HEK293T (cell line): ENCODE measurements around the gene MYBPH.

Source experiments
- CTCF ChIA-PET: fragments of 350-600 bp; formaldehyde crosslinking; extraction: SDS; loops from one replicate; lab custom pipeline; 2021; ENCODE audit warnings: antibody characterized with exemption, inconsistent platforms; lab: Yijun Ruan, JAX
- POLR2A ChIA-PET: fragments of 350-600 bp; formaldehyde crosslinking; extraction: SDS; loops from one replicate; lab custom pipeline; 2020; ENCODE audit warnings: antibody characterized with exemption, inconsistent platforms; lab: Yijun Ruan, JAX
- DNase-seq: peaks from one replicate; pipeline ENCODE4 v3.0.0; 2012; ENCODE audit warnings: mixed read lengths; ENCODE audit errors: extremely low spot score
- ARNT ChIP-seq: fragments of 450-650 bp; IDR thresholded peaks from 2 replicates; pipeline ENCODE4 v1.6.1; 2017; ENCODE audit warnings: mild to moderate bottlenecking
- BHLHE40 ChIP-seq: fragments of 450-650 bp; IDR thresholded peaks from 2 replicates; pipeline ENCODE4 v1.6.1; 2016; ENCODE audit warnings: mild to moderate bottlenecking, moderate library complexity, borderline replicate concordance
- CTBP1 ChIP-seq: fragments of 450-650 bp; IDR thresholded peaks from 2 replicates; pipeline ENCODE4 v1.6.1; 2016; ENCODE audit warnings: borderline replicate concordance
- ELF4 ChIP-seq: fragments of 450-650 bp; IDR thresholded peaks from 2 replicates; pipeline ENCODE4 v1.6.1; 2017; ENCODE audit warnings: antibody characterized with exemption
- FOXA1 ChIP-seq: fragments of 450-650 bp; IDR thresholded peaks from 2 replicates; pipeline ENCODE4 v1.6.1; 2016; ENCODE audit warnings: mild to moderate bottlenecking
- FOXK2 ChIP-seq: fragments of 450-650 bp; IDR thresholded peaks from 2 replicates; pipeline ENCODE4 v1.6.1; 2016; ENCODE audit warnings: mild to moderate bottlenecking
- FOXM1 ChIP-seq: fragments of 450-650 bp; IDR thresholded peaks from 2 replicates; pipeline ENCODE4 v1.6.1; 2017; ENCODE audit warnings: mild to moderate bottlenecking, borderline replicate concordance
- HDGF ChIP-seq: fragments of 450-650 bp; IDR thresholded peaks from 2 replicates; pipeline ENCODE4 v1.6.1; 2017; ENCODE audit warnings: antibody characterized with exemption, borderline replicate concordance
- L3MBTL2 ChIP-seq: fragments of 450-650 bp; conservative IDR thresholded peaks from 2 replicates; pipeline ENCODE4 v1.6.1; 2016; ENCODE audit warnings: mild to moderate bottlenecking
- LEF1 ChIP-seq: fragments of 450-650 bp; IDR thresholded peaks from 2 replicates; pipeline ENCODE4 v1.6.1; 2017; ENCODE audit warnings: mild to moderate bottlenecking, borderline replicate concordance
- NFRKB ChIP-seq: fragments of 450-650 bp; IDR thresholded peaks from 2 replicates; pipeline ENCODE4 v1.6.1; 2016; ENCODE audit warnings: mild to moderate bottlenecking, moderate library complexity
- PKNOX1 ChIP-seq: fragments of 450-650 bp; IDR thresholded peaks from 2 replicates; pipeline ENCODE4 v1.6.1; 2016
- SP1 ChIP-seq: fragments of 450-650 bp; IDR thresholded peaks from 2 replicates; pipeline ENCODE4 v1.6.1; 2017
- SUZ12 ChIP-seq: fragments of 450-650 bp; IDR thresholded peaks from 2 replicates; pipeline ENCODE4 v1.6.1; 2016; ENCODE audit warnings: mild to moderate bottlenecking
- TARDBP ChIP-seq: fragments of 450-650 bp; IDR thresholded peaks from 2 replicates; pipeline ENCODE4 v1.6.1; 2016
- ZNF384 ChIP-seq: fragments of 450-650 bp; IDR thresholded peaks from 2 replicates; pipeline ENCODE4 v1.6.1; 2016

The MYBPH gene

DNA sequence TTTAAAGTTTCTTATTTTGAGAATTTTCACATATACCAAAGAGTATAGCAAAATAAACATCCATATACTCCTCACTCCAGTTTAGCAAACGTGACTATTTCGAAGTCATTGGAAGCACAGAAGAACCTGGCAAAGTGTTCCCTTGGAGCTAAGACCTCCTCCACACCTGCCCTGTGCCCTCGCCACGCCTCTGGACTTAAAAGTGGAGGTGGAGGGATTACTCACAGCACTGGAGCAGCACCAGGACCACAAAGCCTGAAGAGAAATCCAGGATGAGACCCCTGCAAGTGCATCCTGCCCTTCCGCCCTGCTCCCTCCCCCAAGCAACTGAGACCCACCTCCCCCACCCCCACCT, 10.4 kb upstream of the MYBPH start:
- no peak for TF ChIP-seq PKNOX1
- TF ChIP-seq TARDBP, result no peak
- no peak for TF ChIP-seq ARNT
- no peak for TF ChIP-seq FOXK2
- TF ChIP-seq L3MBTL2, result no peak
- TF ChIP-seq FOXM1, result no peak
- TF ChIP-seq SUZ12, result no peak
- no peak for TF ChIP-seq HDGF
- no peak for TF ChIP-seq CTBP1
- TF ChIP-seq ZNF384, result no peak
- TF ChIP-seq ELF4, result no peak
- no peak for TF ChIP-seq FOXA1
- TF ChIP-seq NFRKB, result no peak
- TF ChIP-seq BHLHE40, result no peak
- no peak for TF ChIP-seq SP1
- CTCF ChIA-PET, result interaction anchor here (1.8 kb wide), 1 partner anchor 81 kb away, joined by 5 read pairs; no protein-coding TSS in a partner anchor
- POLR2A ChIA-PET, result no interaction called here
- no peak for DNase-seq

DNA sequence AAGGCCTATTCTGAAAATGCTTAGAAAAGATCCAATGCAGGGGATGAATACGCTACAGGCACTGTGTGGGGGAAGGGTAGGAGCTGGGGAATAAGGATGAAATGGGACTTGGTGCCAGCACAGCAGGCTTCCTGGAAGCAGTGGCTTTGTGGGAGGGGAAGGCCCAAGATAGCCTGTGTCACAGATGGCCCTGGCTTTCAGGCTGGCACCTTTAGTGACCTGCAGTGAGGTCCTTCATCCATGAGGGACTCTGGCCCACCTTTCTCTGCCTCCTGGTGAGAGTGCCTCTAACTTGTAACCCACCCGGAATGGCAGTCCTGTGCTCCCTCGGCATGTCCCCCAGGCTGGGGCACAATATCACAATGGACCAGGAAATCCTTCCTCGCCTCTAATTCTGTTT, 10.0 kb upstream of the MYBPH start:
- DNase-seq, result no peak
- no peak for TF ChIP-seq ELF4
- no peak for TF ChIP-seq SUZ12
- no peak for TF ChIP-seq HDGF
- no peak for TF ChIP-seq TARDBP
- TF ChIP-seq SP1, result no peak
- TF ChIP-seq PKNOX1, result no peak
- TF ChIP-seq FOXA1, result no peak
- no peak for TF ChIP-seq ARNT
- no peak for TF ChIP-seq L3MBTL2
- no peak for TF ChIP-seq LEF1
- POLR2A ChIA-PET, result no interaction called here
- CTCF ChIA-PET, result interaction anchor here (1.8 kb wide), 1 partner anchor 82 kb away, joined by 5 read pairs; no protein-coding TSS in a partner anchor

- CTCF ChIA-PET, result no interaction called here
- POLR2A ChIA-PET, result no interaction called here
- TF ChIP-seq ARNT (no peak), NFRKB (no peak), LEF1 (no peak), BHLHE40 (no peak), ZNF384 (no peak), PKNOX1 (no peak), FOXK2 (no peak), SUZ12 (no peak), FOXM1 (no peak), L3MBTL2 (no peak), HDGF (no peak), FOXA1 (no peak), ELF4 (no peak), CTBP1 (no peak), SP1 (no peak), TARDBP (no peak)
- DNase-seq, result no peak
Observed at GRCh38 chr1:203185061-203185461, 9.4 kb upstream of the MYBPH start.

- TF ChIP-seq SP1, result no peak
- no peak for TF ChIP-seq SUZ12
- TF ChIP-seq ELF4, result no peak
- no peak for TF ChIP-seq LEF1
- TF ChIP-seq BHLHE40, result no peak
- TF ChIP-seq FOXA1, result no peak
- ChIA-PET CTCF (no interaction called here), POLR2A (no interaction called here)
- DNase-seq, result no peak
Observed at GRCh38 chr1:203184467-203184866, 8.8 kb upstream of the MYBPH start.

DNA sequence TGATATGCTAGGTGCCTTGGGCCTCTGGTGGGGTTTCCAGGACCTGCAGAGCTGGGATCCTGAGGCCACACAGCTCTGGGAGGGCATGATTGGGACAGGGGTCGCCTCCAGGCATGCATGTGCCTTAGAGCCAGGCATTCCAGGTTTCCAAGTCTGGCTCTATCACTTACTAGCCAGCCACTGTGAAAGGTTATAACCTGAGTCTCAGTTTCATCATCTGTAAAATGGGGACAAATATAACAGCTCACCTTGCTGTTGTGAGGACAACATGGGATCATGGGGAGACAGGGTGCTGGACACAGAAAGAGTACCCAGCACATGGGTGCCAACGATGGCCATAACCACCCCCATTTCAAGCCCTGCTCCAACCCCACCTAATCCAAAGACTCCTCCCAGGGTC, 8.2 kb upstream of the MYBPH start:
- ChIA-PET CTCF (no interaction called here), POLR2A (no interaction called here)
- TF ChIP-seq FOXA1 (no peak), L3MBTL2 (no peak), HDGF (no peak), TARDBP (no peak), ELF4 (no peak), SUZ12 (no peak), FOXK2 (no peak), CTBP1 (no peak), SP1 (no peak), FOXM1 (no peak), BHLHE40 (no peak), NFRKB (no peak), ZNF384 (no peak), PKNOX1 (no peak), LEF1 (no peak), ARNT (no peak)
- DNase-seq, result no peak
